GM10266 (cell line): ENCODE data around the gene UBA52.

Experiments
- DNase-seq: peaks from one replicate; pipeline ENCODE4 v3.0.0; 2012; ENCODE audit errors: extremely low spot score
- TF ChIP-seq, protein P1 (sequence below): IDR thresholded peaks from 2 replicates; pipeline ENCODE4 v1.5.1; 2012; ENCODE audit warnings: mild to moderate bottlenecking, low read depth; ENCODE audit not compliant: control insufficient read depth, insufficient read depth; ENCODE audit errors: missing control alignments

UBA52 gene

GRCh38 chr19:18541258-18541991 is 30.2 kb upstream of the UBA52 start:
- no peak for DNase-seq
- TF ChIP-seq, protein P1, sequence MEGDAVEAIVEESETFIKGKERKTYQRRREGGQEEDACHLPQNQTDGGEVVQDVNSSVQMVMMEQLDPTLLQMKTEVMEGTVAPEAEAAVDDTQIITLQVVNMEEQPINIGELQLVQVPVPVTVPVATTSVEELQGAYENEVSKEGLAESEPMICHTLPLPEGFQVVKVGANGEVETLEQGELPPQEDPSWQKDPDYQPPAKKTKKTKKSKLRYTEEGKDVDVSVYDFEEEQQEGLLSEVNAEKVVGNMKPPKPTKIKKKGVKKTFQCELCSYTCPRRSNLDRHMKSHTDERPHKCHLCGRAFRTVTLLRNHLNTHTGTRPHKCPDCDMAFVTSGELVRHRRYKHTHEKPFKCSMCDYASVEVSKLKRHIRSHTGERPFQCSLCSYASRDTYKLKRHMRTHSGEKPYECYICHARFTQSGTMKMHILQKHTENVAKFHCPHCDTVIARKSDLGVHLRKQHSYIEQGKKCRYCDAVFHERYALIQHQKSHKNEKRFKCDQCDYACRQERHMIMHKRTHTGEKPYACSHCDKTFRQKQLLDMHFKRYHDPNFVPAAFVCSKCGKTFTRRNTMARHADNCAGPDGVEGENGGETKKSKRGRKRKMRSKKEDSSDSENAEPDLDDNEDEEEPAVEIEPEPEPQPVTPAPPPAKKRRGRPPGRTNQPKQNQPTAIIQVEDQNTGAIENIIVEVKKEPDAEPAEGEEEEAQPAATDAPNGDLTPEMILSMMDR, result no peak

DNA sequence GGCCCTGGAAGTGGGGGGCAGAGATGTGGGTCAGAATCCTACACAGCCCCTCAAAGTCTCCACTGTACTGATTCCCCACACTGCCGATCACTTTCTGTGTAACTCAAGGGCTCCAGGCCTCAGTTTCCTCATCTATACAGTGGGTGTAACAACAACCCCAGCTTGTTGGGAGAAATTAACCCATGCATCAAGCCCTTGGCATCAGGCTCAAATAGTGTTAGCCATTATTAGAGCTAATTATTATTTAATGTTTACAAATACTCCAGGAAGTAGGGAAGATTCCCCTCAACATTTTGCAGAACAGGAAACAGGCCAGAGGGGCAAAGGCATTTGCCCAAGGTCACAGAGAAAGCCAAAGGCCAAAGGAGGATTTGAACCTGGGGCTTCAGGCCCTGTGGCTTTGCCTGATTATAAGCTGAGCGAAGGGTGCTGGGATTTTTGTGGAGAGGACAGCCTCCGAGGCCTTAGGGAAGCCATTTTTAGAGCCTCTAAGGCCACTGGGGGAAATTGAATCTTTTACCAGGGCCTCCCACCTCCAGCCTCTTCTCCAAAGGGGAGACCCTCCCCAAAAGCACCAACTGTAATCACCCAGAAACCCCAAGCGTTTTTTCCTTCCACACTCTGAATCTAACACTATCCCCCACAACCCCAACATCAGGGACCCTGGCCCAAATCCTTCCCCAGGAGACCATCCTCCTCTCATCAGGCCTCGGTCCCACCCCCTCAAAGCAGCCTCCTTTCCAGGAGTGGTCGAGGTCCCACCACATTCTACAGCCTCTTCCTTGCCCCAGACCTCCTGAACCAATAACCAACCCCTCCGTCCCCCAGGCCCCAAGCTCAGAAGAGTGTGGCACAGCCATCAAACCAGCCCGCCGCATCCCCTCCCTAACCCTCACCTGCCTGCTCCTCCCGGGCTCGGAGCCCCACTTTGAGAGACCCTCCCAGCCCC is 29.4 kb upstream of the UBA52 start:
- peak; percentile 49 for DNase-seq
- TF ChIP-seq, protein P1, result no peak

GRCh38 chr19:18542941-18543813 is 28.5 kb upstream of the UBA52 start, which contains the start of gene FKBP8:
FKBP8 (minus strand) TSS chr19:18543573; CDS start chr19:18541970, 1,603 bp downstream.
- DNase-seq, result peak; percentile 99
- TF ChIP-seq, protein P1, result no peak

GRCh38 chr19:18543814-18544475 is 27.7 kb upstream of the UBA52 start:
- peak; percentile 91 for DNase-seq
- TF ChIP-seq, protein P1, result peak; percentile 69

GRCh38 chr19:18551631-18552030 is 20.0 kb upstream of the UBA52 start:
- DNase-seq, result no peak
- TF ChIP-seq, protein P1, result no peak

GRCh38 chr19:18557411-18558201 is 14.1 kb upstream of the UBA52 start, which contains the start of gene KXD1:
KXD1 (plus strand) TSS chr19:18557870; CDS start chr19:18562057, 4,187 bp downstream.
- peak; percentile 99 for DNase-seq
- TF ChIP-seq, protein P1, result no peak
